ENCODE results near the gene COLEC12. TPM values are rescaled to one million over a fixed set of nuclear protein-coding genes. Genes with fewer than 3 reads are reported as not detected.
A peak's percentile ranks its signal among the peaks of the same experiment; 100 is the strongest.

COLEC12 gene
- polyA plus RNA-seq, 1 donor (not counting 4 experiments of a cell fraction or from before 2014, with no cell fraction given), result not detected

DNA sequence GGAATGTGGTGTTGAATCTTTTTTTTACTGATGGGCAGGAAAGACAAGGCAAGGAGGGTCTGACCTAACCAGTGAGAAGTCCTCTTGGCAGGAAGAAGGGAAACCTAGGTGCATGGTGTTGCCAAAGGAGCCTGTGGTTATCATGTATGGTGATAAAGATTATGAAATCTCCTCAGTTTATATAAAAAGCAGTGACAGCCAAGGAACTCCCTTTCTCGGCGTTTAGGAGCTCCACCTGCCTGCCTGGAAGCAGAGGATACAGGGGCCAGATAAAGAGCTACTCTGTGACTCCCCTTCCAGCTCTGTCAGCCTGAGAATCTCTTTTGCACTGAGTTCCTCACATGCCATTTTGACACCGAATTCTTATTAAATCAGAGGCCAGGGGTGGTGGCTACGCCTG, 26.1 kb downstream of the COLEC12 start:
- no peak overlapping the region for H3K4me3 ChIP-seq (ENCODE audit: control insufficient read depth in 2 of 3, extremely low read depth in 1 of 3, insufficient read depth in 2 of 3, low read depth in 1 of 3, low read length in 3 of 3)
- H3K9me1 ChIP-seq (ENCODE audit: control insufficient read depth, extremely low read depth, insufficient read depth, low read length), result no peaks in the 10 kb centered on the region
- no peaks in the 10 kb centered on the region for H3K27me3 ChIP-seq (ENCODE audit: control insufficient read depth, extremely low read depth, insufficient read depth, low read length)
- no peaks in the 10 kb centered on the region for H3K36me3 ChIP-seq (ENCODE audit: control insufficient read depth in 2 of 2, extremely low read depth in 1 of 2, insufficient read depth in 2 of 2, low read length in 2 of 2)
- DNase-seq (ENCODE audit: low read depth, low spot score) (no peak), FAIRE-seq (no peak)
- dilution Hi-C loops (cut with MboI; ENCODE audit: extremely low pct_ligation_motif_present, low sequenced_read_pairs), result no loop called here
- no peaks in the 10 kb centered on the region for H3K4me1 ChIP-seq (ENCODE audit: control insufficient read depth, extremely low read depth, insufficient read depth, low read length)
- H3K9ac ChIP-seq (ENCODE audit: control insufficient read depth, extremely low read depth, insufficient read depth, low read length), result no peak overlapping the region
- H4K20me1 ChIP-seq (ENCODE audit: control insufficient read depth, extremely low read depth, insufficient read depth, low read length), result no peaks in the 10 kb centered on the region
- no peak overlapping the region for H3K4me2 ChIP-seq (ENCODE audit: control insufficient read depth, extremely low read depth, insufficient read depth, low read depth, low read length)
- TF ChIP-seq, protein P1, sequence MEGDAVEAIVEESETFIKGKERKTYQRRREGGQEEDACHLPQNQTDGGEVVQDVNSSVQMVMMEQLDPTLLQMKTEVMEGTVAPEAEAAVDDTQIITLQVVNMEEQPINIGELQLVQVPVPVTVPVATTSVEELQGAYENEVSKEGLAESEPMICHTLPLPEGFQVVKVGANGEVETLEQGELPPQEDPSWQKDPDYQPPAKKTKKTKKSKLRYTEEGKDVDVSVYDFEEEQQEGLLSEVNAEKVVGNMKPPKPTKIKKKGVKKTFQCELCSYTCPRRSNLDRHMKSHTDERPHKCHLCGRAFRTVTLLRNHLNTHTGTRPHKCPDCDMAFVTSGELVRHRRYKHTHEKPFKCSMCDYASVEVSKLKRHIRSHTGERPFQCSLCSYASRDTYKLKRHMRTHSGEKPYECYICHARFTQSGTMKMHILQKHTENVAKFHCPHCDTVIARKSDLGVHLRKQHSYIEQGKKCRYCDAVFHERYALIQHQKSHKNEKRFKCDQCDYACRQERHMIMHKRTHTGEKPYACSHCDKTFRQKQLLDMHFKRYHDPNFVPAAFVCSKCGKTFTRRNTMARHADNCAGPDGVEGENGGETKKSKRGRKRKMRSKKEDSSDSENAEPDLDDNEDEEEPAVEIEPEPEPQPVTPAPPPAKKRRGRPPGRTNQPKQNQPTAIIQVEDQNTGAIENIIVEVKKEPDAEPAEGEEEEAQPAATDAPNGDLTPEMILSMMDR (optimal IDR thresholded peaks at IDR 0.05 in 1 of 3, IDR thresholded peaks at IDR 0.05 in 1 of 3, conservative IDR thresholded peaks at IDR 0.05 in 1 of 3; ENCODE audit: extremely low read depth in 1 of 3, insufficient read depth in 2 of 3, low read length in 3 of 3), result no peak
- no peak for TF ChIP-seq EZH2 (IDR thresholded peaks at IDR 0.05; ENCODE audit: low read length)
- H3K27ac ChIP-seq (ENCODE audit: control insufficient read depth, insufficient read depth, low read length), result no peak overlapping the region
- H3K9me3 ChIP-seq (ENCODE audit: control insufficient read depth, low read depth, low read length), result no peaks in the 10 kb centered on the region
- H3K79me2 ChIP-seq (ENCODE audit: control insufficient read depth, insufficient read depth, low read length), result no peaks in the 10 kb centered on the region
- peak overlapping the region; percentile 26 for H2AFZ ChIP-seq (ENCODE audit: control insufficient read depth, low read length)

DNA sequence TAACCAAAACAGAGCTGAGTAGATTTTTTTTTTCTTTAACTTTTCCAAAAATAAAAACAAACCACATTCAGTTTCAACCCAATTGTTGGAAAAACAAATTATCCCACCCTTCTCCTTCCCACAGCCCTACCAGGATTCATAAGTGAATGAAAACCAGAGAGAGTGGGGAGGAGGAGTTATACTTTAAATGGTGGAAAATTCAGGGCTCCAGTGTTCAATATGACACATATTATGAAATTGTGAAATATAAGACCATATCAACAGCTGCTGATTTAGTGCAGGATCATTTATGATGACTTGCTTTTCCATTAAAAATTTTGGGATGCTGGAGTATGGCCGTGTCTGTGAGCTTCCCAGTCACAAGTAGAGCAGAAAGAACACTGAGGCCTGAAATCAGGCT, 26.7 kb downstream of the COLEC12 start:
- no peaks in the 10 kb centered on the region for H3K9me3 ChIP-seq (ENCODE audit: control insufficient read depth, low read depth, low read length)
- TF ChIP-seq, protein P1 (optimal IDR thresholded peaks at IDR 0.05 in 1 of 3, IDR thresholded peaks at IDR 0.05 in 1 of 3, conservative IDR thresholded peaks at IDR 0.05 in 1 of 3; ENCODE audit: extremely low read depth in 1 of 3, insufficient read depth in 2 of 3, low read length in 3 of 3), result no peak
- no peak for TF ChIP-seq EZH2 (IDR thresholded peaks at IDR 0.05; ENCODE audit: low read length)
- H3K27me3 ChIP-seq (ENCODE audit: control insufficient read depth, extremely low read depth, insufficient read depth, low read length), result no peaks in the 10 kb centered on the region
- H4K20me1 ChIP-seq (ENCODE audit: control insufficient read depth, extremely low read depth, insufficient read depth, low read length), result no peaks in the 10 kb centered on the region
- dilution Hi-C loops (cut with MboI; ENCODE audit: extremely low pct_ligation_motif_present, low sequenced_read_pairs), result no loop called here
- no peak overlapping the region for H2AFZ ChIP-seq (ENCODE audit: control insufficient read depth, low read length)
- no peak overlapping the region for H3K4me3 ChIP-seq (ENCODE audit: control insufficient read depth in 2 of 3, extremely low read depth in 1 of 3, insufficient read depth in 2 of 3, low read depth in 1 of 3, low read length in 3 of 3)
- no peaks in the 10 kb centered on the region for H3K9me1 ChIP-seq (ENCODE audit: control insufficient read depth, extremely low read depth, insufficient read depth, low read length)
- FAIRE-seq (no peak), DNase-seq (ENCODE audit: low read depth, low spot score) (no peak)
- H3K36me3 ChIP-seq (ENCODE audit: control insufficient read depth in 2 of 2, extremely low read depth in 1 of 2, insufficient read depth in 2 of 2, low read length in 2 of 2), result no peaks in the 10 kb centered on the region
- no peak overlapping the region for H3K9ac ChIP-seq (ENCODE audit: control insufficient read depth, extremely low read depth, insufficient read depth, low read length)
- no peak overlapping the region for H3K4me2 ChIP-seq (ENCODE audit: control insufficient read depth, extremely low read depth, insufficient read depth, low read depth, low read length)
- no peak overlapping the region for H3K27ac ChIP-seq (ENCODE audit: control insufficient read depth, insufficient read depth, low read length)
- no peaks in the 10 kb centered on the region for H3K79me2 ChIP-seq (ENCODE audit: control insufficient read depth, insufficient read depth, low read length)
- H3K4me1 ChIP-seq (ENCODE audit: control insufficient read depth, extremely low read depth, insufficient read depth, low read length), result no peaks in the 10 kb centered on the region

Data from keratinocyte (primary cell).